Activated T-helper 2 cell treated with anti-CD3 and anti-CD28 coated beads, Interferon-gamma antibody, Interleukin-2, Interleukin-4, amounts not matched to agents 10 μg/mL and 5 μg/mL and 100 μg/mL, durations not matched to agents 14 hours and 24 hours and 36 hours (primary cell): ENCODE data around the gene ANKAR. TPM values are rescaled to one million over a fixed set of nuclear protein-coding genes. Genes with fewer than 3 reads are reported as not detected.

Experiments
- DNase-seq: peaks from one replicate; pipeline ENCODE4 v3.0.0; 2021; ENCODE audit warnings: low spot score
- H3K27ac Mint-ChIP-seq: one replicate; pipeline ENCODE4 v1.8.0; 2021; ENCODE audit warnings: mixed read lengths
- H3K27me3 Mint-ChIP-seq: one replicate; pipeline ENCODE4 v1.8.0; 2021; ENCODE audit warnings: low read depth, mixed read lengths
- H3K36me3 Mint-ChIP-seq: one replicate; pipeline ENCODE4 v1.8.0; 2021; ENCODE audit warnings: low read depth, mixed read lengths
- H3K4me1 Mint-ChIP-seq: one replicate; pipeline ENCODE4 v1.8.0; 2021; ENCODE audit warnings: low read depth, mixed read lengths
- H3K4me3 Mint-ChIP-seq: one replicate; pipeline ENCODE4 v1.8.0; 2021; ENCODE audit warnings: low read depth, mild to moderate bottlenecking, moderate library complexity, mixed read lengths
- H3K9me3 Mint-ChIP-seq: one replicate; pipeline ENCODE4 v1.8.0; 2021; ENCODE audit warnings: mixed read lengths
- intact Hi-C: fragments of 100-400 bp; cut with micrococcal nuclease; formaldehyde crosslinking; loops from one replicate; pipeline ENCODE4 v1.15.1; 2023
- total RNA-seq: library from RNA; stranded (reverse); gene quantifications from 2 replicates; pipeline ENCODE4 v1.2.3, GENCODE V29; 2022

The ANKAR gene, protein sequence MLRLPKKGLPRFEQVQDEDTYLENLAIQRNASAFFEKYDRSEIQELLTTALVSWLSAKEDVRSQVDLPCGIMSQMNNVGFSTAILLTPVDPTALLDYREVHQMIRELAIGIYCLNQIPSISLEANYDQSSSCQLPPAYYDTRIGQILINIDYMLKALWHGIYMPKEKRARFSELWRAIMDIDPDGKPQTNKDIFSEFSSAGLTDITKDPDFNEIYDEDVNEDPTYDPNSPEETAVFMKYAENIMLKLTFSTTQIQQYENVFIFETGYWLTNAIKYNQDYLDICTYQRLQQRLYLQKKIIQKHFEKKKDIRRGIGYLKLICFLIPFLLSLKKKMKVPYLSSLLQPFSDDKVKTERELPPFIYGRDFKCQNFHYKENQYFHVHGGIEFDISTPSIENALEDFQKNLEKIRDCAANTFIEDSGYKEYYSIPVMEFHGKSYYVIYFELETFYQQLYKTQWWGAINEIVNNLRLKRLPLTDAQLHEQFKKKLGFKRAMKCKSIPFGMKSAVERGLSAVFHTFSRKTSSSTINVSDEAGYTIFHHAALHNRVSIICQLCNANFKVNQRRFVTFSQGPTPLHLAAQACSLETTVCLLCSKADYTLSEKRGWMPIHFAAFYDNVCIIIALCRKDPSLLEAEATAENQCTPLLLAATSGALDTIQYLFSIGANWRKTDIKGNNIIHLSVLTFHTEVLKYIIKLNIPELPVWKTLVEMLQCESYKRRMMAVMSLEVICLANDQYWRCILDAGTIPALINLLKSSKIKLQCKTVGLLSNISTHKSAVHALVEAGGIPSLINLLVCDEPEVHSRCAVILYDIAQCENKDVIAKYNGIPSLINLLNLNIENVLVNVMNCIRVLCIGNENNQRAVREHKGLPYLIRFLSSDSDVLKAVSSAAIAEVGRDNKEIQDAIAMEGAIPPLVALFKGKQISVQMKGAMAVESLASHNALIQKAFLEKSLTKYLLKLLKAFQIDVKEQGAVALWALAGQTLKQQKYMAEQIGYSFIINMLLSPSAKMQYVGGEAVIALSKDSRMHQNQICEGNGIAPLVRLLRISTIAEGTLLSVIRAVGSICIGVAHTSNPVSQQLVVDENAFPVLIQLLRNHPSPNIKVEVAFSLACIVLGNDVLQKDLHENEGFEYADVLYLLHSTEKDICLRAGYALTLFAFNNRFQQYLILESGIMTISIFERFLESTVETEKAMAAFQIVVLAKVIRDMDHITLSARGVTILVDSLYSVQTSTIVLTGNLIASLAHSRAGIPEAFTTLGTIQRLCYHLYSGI (N-terminal part only)
- 4.0 and 4.1 TPM in 2 replicates for total RNA-seq

DNA sequence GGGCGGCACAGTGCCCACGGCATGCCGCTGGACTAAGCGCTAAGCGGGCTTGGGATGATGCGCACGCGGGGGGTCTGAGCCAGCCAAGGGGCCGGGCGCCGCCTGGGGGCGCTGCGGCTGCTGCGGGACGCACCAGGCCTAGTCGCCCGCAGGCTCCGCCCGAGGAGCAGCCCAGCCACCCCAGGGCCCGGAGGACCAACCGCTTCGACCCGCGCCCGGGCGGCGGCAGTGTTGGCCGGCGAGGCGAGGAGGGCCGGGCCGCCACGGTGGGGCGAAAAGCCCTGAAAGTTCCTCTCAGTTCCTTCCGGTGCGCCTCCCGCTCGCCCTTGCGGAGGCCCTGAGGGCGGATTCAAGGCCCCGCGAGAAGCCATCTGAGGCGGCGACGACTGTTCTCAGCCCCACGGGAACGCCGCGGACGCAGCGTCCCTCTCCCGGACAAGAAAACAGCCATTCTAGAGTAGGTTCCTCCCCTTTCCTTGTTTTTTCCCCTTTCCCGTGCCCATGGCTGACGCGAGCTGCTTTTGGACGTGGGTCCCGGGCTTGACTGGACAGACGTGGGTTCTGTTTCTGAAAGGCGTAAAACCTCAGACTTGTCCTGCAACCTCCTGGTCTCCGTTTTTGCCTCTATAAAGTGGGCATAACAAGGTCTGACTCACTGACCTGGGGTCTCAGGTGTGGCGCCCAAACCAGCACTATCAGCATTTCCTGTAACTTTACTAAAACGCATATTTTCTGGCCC lies at the start of gene ANKAR:
ANKAR (plus strand) TSS at position 297 of the 739 bp plus-strand sequence. CDS start 1,821 bp downstream, outside the sequence.
- peaks cover 58% of the 10 kb centered on the region for H3K36me3 Mint-ChIP-seq
- no peaks in the 10 kb centered on the region for H3K27me3 Mint-ChIP-seq
- peak within 1 kb of the TSS; percentile 88 for H3K4me3 Mint-ChIP-seq
- peak; percentile 73 for DNase-seq
- H3K27ac Mint-ChIP-seq, result peak within 1 kb of the TSS; percentile 95
- peaks cover 21% of the 10 kb centered on the region for H3K9me3 Mint-ChIP-seq
- peaks cover 22% of the 10 kb centered on the region for H3K4me1 Mint-ChIP-seq
- intact Hi-C loops, result loop anchor here (1.0 to 10.0 kb wide), 4 partner anchors 13 to 860 kb away; partner anchors contain the start of genes ASNSD1, NEMP2 and OSGEPL1

GRCh38 chr2:189625636-189626035 lies 48.8 kb upstream of the ANKAR start:
- no peak overlapping the region for H3K4me3 Mint-ChIP-seq
- peaks cover 9% of the 10 kb centered on the region for H3K4me1 Mint-ChIP-seq
- intact Hi-C loops, result no loop called here
- no peak overlapping the region for H3K27ac Mint-ChIP-seq
- H3K9me3 Mint-ChIP-seq, result no peaks in the 10 kb centered on the region
- peaks cover under 1% of the 10 kb centered on the region for H3K27me3 Mint-ChIP-seq
- no peaks in the 10 kb centered on the region for H3K36me3 Mint-ChIP-seq
- no peak for DNase-seq

DNA sequence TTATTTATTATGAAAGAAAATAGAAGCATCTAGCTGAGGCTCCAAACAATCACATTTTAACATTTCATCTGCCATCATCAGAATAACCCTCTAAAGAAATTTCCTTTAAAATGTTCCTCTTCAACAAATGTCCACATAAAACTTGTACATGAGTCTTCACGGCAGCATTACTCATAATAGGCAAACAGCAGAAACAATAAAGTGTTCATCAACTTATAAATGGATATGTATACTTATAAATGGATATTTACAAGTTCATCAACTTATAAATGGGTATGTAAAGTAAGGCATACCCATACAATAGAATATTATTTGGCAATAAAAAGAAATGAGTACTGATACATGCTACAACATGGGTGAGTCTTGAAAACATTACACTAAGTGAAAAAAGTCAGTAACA lies 46.7 kb upstream of the ANKAR start:
- H3K27ac Mint-ChIP-seq, result no peak overlapping the region
- intact Hi-C loops, result no loop called here
- H3K4me3 Mint-ChIP-seq, result no peak overlapping the region
- peaks cover 4% of the 10 kb centered on the region for H3K27me3 Mint-ChIP-seq
- H3K9me3 Mint-ChIP-seq, result no peaks in the 10 kb centered on the region
- H3K4me1 Mint-ChIP-seq, result peaks cover 9% of the 10 kb centered on the region
- no peaks in the 10 kb centered on the region for H3K36me3 Mint-ChIP-seq
- DNase-seq, result no peak

- H3K36me3 Mint-ChIP-seq, result no peaks in the 10 kb centered on the region
These were observed 45.5 kb upstream of the ANKAR start for GRCh38 chr2:189628817-189629530.

GRCh38 chr2:189629531-189630453 lies 44.7 kb upstream of the ANKAR start:
- Mint-ChIP-seq H3K36me3 (no peaks in the 10 kb centered on the region), H3K4me1 (peaks cover under 1% of the 10 kb centered on the region), H3K27ac (no peak overlapping the region), H3K27me3 (peaks cover 4% of the 10 kb centered on the region), H3K4me3 (no peak overlapping the region), H3K9me3 (no peaks in the 10 kb centered on the region)
- intact Hi-C loops, result no loop called here
- DNase-seq, result no peak

More at GRCh38 chr2:189628817-189629530, 45.5 kb upstream of the ANKAR start:
- Mint-ChIP-seq H3K27ac (no peak overlapping the region), H3K4me1 (peaks cover 6% of the 10 kb centered on the region), H3K9me3 (no peaks in the 10 kb centered on the region), H3K27me3 (peaks cover 4% of the 10 kb centered on the region), H3K4me3 (no peak overlapping the region)
- DNase-seq, result no peak
- intact Hi-C loops, result no loop called here

DNA sequence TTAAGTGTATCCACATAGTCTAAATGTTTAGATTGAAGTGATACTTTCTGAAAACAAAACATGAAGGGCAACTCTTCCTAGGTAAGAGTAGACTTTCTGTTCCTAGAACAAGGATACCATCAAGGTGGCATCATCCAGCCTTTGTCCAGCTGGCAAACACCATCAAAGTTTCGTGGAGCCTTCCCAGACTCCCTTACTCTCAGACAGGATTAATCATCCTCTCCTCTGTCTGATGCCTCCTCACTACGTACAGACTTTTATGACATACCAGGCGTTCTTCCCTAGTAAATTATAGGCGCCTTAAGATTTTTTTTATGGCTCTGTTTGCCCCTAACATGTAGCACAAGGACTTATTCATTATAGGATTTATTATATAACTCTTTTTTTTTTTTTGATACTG lies 42.6 kb upstream of the ANKAR start:
- no peak for DNase-seq
- Mint-ChIP-seq H3K27ac (no peak overlapping the region), H3K4me1 (no peaks in the 10 kb centered on the region), H3K9me3 (no peaks in the 10 kb centered on the region), H3K4me3 (no peak overlapping the region), H3K27me3 (peaks cover 4% of the 10 kb centered on the region), H3K36me3 (no peaks in the 10 kb centered on the region)
- intact Hi-C loops, result no loop called here

DNA sequence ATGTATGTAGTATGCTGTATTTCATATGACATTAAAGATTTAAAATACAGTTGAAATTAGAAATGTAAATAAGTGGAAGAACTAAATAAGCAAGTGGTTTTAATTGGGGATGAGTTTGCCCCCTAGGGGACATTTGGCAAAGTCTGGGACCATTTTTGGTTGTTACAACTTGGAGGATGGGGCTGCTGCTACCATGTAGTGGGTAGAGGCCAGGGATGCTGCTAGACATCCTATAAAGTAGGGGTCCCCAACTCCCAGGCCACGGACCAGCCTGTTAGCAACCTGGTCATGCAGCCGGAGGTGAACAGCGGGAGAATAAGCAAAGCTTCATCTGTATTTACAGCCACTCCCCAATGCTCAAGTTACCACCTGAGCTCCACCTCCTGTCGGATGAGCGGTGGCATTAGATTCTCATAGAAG lies 41.1 kb upstream of the ANKAR start:
- Mint-ChIP-seq H3K4me3 (no peak overlapping the region), H3K27ac (no peak overlapping the region), H3K4me1 (no peaks in the 10 kb centered on the region), H3K9me3 (no peaks in the 10 kb centered on the region), H3K36me3 (no peaks in the 10 kb centered on the region), H3K27me3 (peaks cover 4% of the 10 kb centered on the region)
- intact Hi-C loops, result no loop called here
- no peak for DNase-seq

- Mint-ChIP-seq H3K9me3 (no peaks in the 10 kb centered on the region), H3K36me3 (no peaks in the 10 kb centered on the region), H3K4me1 (peaks cover 4% of the 10 kb centered on the region), H3K4me3 (no peak overlapping the region), H3K27me3 (peaks cover 4% of the 10 kb centered on the region), H3K27ac (no peak overlapping the region)
- intact Hi-C loops, result no loop called here
- no peak for DNase-seq
These were observed 39.1 kb upstream of the ANKAR start for GRCh38 chr2:189635353-189635752.

- intact Hi-C loops, result no loop called here
- H3K9me3 Mint-ChIP-seq, result no peaks in the 10 kb centered on the region
- no peak overlapping the region for H3K27ac Mint-ChIP-seq
- H3K4me1 Mint-ChIP-seq, result peaks cover 16% of the 10 kb centered on the region
- H3K4me3 Mint-ChIP-seq, result no peak overlapping the region
- no peak for DNase-seq
- H3K36me3 Mint-ChIP-seq, result no peaks in the 10 kb centered on the region
- no peaks in the 10 kb centered on the region for H3K27me3 Mint-ChIP-seq
These were observed 36.0 kb upstream of the ANKAR start for GRCh38 chr2:189638301-189639006.

DNA sequence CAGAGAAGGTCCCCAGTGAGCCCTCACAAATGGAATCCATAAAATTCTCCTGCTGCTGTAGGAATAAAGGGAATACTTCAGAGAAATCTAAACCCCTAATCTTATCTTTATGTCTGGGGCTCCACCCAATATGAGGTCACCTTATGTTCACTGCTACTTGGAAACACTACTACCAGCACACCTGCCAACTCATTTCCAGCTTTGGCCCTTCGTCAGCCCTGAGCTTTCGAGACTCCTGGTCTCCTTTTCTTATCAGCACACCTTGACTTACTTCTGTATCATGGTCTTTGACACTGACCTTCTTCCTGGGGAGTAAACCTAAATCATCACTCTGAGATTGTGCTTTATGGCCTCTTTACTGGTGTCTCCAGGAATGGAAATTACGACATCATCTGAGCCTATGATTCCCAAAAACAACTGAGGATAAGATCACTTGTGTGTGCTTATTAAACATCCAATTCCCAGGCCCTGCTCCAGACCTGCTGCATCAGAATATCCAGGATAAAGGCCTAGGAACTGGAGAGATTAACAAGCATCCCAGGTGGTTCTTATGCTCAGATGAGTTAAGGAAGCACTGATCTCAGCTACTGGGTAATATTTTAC lies 35.4 kb upstream of the ANKAR start:
- intact Hi-C loops, result no loop called here
- Mint-ChIP-seq H3K36me3 (no peaks in the 10 kb centered on the region), H3K4me1 (peaks cover 16% of the 10 kb centered on the region), H3K27ac (no peak overlapping the region), H3K4me3 (no peak overlapping the region), H3K27me3 (no peaks in the 10 kb centered on the region), H3K9me3 (no peaks in the 10 kb centered on the region)
- DNase-seq, result no peak
